H1 (cell line): ENCODE measurements around the gene PCDHGA8. TPM values are rescaled to one million over a fixed set of nuclear protein-coding genes. Genes with fewer than 3 reads are reported as not detected.

Source experiments
- CTCF ChIA-PET: fragments of 300-600 bp; sonication (Branson Sonifier 250); formaldehyde crosslinking; loops from one replicate; lab custom pipeline; 2021; ENCODE audit not compliant: partially characterized antibody; lab: Charles Lee
- POLR2A ChIA-PET: fragments of 300-600 bp; sonication (Branson Sonifier 250); formaldehyde crosslinking; loops from one replicate; lab custom pipeline; 2021; ENCODE audit warnings: inconsistent platforms; ENCODE audit not compliant: partially characterized antibody; lab: Charles Lee
- DNase-seq, 2 experiments: peaks; one replicate each; pipeline versions ENCODE4 v3.0.0 to v3.0.0-alpha.2; 2010 to 2022; ENCODE audit warnings: low spot score in 2 of 2, low read depth in 1 of 2, mixed read lengths in 1 of 2
- FAIRE-seq: peaks from 2 replicates; lab custom pipeline; 2011; peaks lifted over from hg19 to GRCh38; lab: Jason Lieb, UNC
- H2AFZ ChIP-seq: 2 replicates; pipeline ENCODE4 v1.8.1; 2012; ENCODE audit warnings: low read length, inconsistent platforms
- H2AK5ac ChIP-seq: 2 replicates; pipeline ENCODE4 v1.6.1; 2013; ENCODE audit warnings: low read depth, low read length
- H2BK120ac ChIP-seq: replicated peaks from 2 replicates; pipeline ENCODE3; 2013; ENCODE audit warnings: low read depth, low read length, inconsistent platforms
- H2BK12ac ChIP-seq: 2 replicates; pipeline ENCODE4 v1.6.1; 2013; ENCODE audit warnings: low read depth, low read length
- H2BK15ac ChIP-seq: 2 replicates; pipeline ENCODE4 v1.6.1; 2013; ENCODE audit warnings: low read length
- H2BK20ac ChIP-seq: 2 replicates; pipeline ENCODE4 v1.6.1; 2013; ENCODE audit warnings: low read length
- H2BK5ac ChIP-seq: 2 replicates; pipeline ENCODE4 v1.6.1; 2013; ENCODE audit warnings: low read depth, low read length
- H3K14ac ChIP-seq: 2 replicates; pipeline ENCODE4 v1.6.1; 2013; ENCODE audit warnings: inconsistent platforms; ENCODE audit not compliant: insufficient read length
- H3K18ac ChIP-seq: 2 replicates; pipeline ENCODE4 v1.6.1; 2013; ENCODE audit warnings: low read length; ENCODE audit errors: extremely low read depth
- H3K23ac ChIP-seq: 2 replicates; pipeline ENCODE4 v1.6.1; 2013; ENCODE audit warnings: inconsistent platforms; ENCODE audit not compliant: insufficient read length
- H3K23me2 ChIP-seq: 2 replicates; pipeline ENCODE4 v1.6.1; 2013; ENCODE audit warnings: low read depth, low read length
- H3K27ac ChIP-seq: 2 replicates; pipeline ENCODE4 v1.6.1; 2011; ENCODE audit warnings: low read depth, low read length, inconsistent platforms
- H3K27me3 ChIP-seq, 4 experiments: replicated peaks in 1 of 4; 1 replicate in 1 of 4; 2 replicates in 3 of 4; pipeline versions ENCODE4 v1.6.1 to v1.8.1; 2011 to 2013; ENCODE audit warnings: low read length in 3 of 4, mild to moderate bottlenecking in 3 of 4, inconsistent platforms in 2 of 4, mixed read lengths in 2 of 4, moderate library complexity in 1 of 4; ENCODE audit not compliant: control insufficient read depth in 3 of 4, insufficient read depth in 3 of 4; ENCODE audit errors: extremely low read depth in 1 of 4
- H3K36me3 ChIP-seq, 4 experiments: 2 replicates each; pipeline versions ENCODE4 v1.6.1 to v1.8.1; 2011 to 2013; ENCODE audit warnings: mild to moderate bottlenecking in 4 of 4, low read length in 3 of 4, moderate library complexity in 2 of 4, control low read depth in 1 of 4, inconsistent platforms in 1 of 4; ENCODE audit not compliant: insufficient read depth in 4 of 4, control insufficient read depth in 2 of 4
- H3K4ac ChIP-seq: replicated peaks from 2 replicates; pipeline ENCODE3; 2013; ENCODE audit warnings: low read length, low read depth, mixed read lengths, inconsistent platforms; ENCODE audit not compliant: insufficient read length
- H3K4me1 ChIP-seq, 4 experiments: replicated peaks in 1 of 4; 1 replicate in 1 of 4; 2 replicates in 3 of 4; pipeline versions ENCODE4 v1.6.1 to v1.8.1; 2011 to 2013; ENCODE audit warnings: low read length in 3 of 4, inconsistent platforms in 2 of 4, mixed read lengths in 1 of 4; ENCODE audit not compliant: insufficient read depth in 4 of 4, control insufficient read depth in 3 of 4
- H3K4me2 ChIP-seq, 2 experiments: 2 replicates each; pipeline versions ENCODE4 v1.6.1 to v1.8.1; 2011 to 2013; ENCODE audit warnings: low read depth in 2 of 2, low read length in 2 of 2, control low read depth in 1 of 2, inconsistent platforms in 1 of 2, mild to moderate bottlenecking in 1 of 2; ENCODE audit not compliant: insufficient read depth in 1 of 2
- H3K4me3 ChIP-seq, 4 experiments: fragments of 200-600, 300-600 bp in 1 of 4; sonication (generic), shearing (Covaris generic), sonication (Bioruptor Twin) in 1 of 4; 2 replicates each; pipeline versions ENCODE4 v1.5.1 to v1.8.1; 2011 to 2016; ENCODE audit warnings: low read length in 4 of 4, low read depth in 3 of 4, control low read depth in 2 of 4, inconsistent platforms in 2 of 4, mild to moderate bottlenecking in 2 of 4, mixed read lengths in 1 of 4, moderate library complexity in 1 of 4; ENCODE audit not compliant: insufficient read depth in 2 of 4; ENCODE audit errors: extremely low read depth in 1 of 4
- H3K56ac ChIP-seq: replicated peaks from 2 replicates; pipeline ENCODE3; 2013; ENCODE audit warnings: low read depth, mild to moderate bottlenecking, mixed read lengths, low read length, inconsistent platforms; ENCODE audit not compliant: insufficient read length
- H3K79me1 ChIP-seq: 2 replicates; pipeline ENCODE4 v1.6.1; 2013; ENCODE audit warnings: low read depth, low read length, control low read depth
- H3K79me2 ChIP-seq, 2 experiments: 2 replicates each; pipeline versions ENCODE4 v1.6.1 to v1.8.1; 2012 to 2013; ENCODE audit warnings: low read length in 2 of 2, mild to moderate bottlenecking in 2 of 2, inconsistent platforms in 1 of 2; ENCODE audit not compliant: insufficient read depth in 2 of 2, control insufficient read depth in 1 of 2
- H3K9ac ChIP-seq, 4 experiments: replicated peaks in 1 of 4; 1 replicate in 1 of 4; 2 replicates in 3 of 4; pipeline versions ENCODE4 v1.6.1 to v1.8.1; 2011 to 2013; ENCODE audit warnings: low read depth in 3 of 4, low read length in 3 of 4, control low read depth in 2 of 4, mild to moderate bottlenecking in 2 of 4, moderate library complexity in 2 of 4, inconsistent platforms in 1 of 4; ENCODE audit errors: extremely low read depth in 1 of 4
- H3K9me3 ChIP-seq, 2 experiments: 2 replicates each; pipeline versions ENCODE4 v1.6.1 to v1.8.1; 2012 to 2013; ENCODE audit warnings: mild to moderate bottlenecking in 2 of 2, moderate library complexity in 2 of 2, control low read depth in 1 of 2, inconsistent platforms in 1 of 2, low read depth in 1 of 2, low read length in 1 of 2, mixed read lengths in 1 of 2; ENCODE audit not compliant: insufficient read depth in 2 of 2
- H4K20me1 ChIP-seq, 2 experiments: replicated peaks in 1 of 2; 2 replicates each; pipeline versions ENCODE3 to v1.8.1; 2011 to 2013; ENCODE audit warnings: inconsistent platforms in 2 of 2, low read length in 2 of 2, mild to moderate bottlenecking in 1 of 2; ENCODE audit not compliant: insufficient read depth in 2 of 2, control insufficient read depth in 1 of 2
- H4K5ac ChIP-seq: 2 replicates; pipeline ENCODE4 v1.6.1; 2013; ENCODE audit warnings: low read length, low read depth, mixed read lengths, inconsistent platforms; ENCODE audit not compliant: insufficient read length
- H4K8ac ChIP-seq: 2 replicates; pipeline ENCODE4 v1.8.0; 2013; ENCODE audit warnings: mild to moderate bottlenecking, moderate library complexity, low read length, inconsistent platforms; ENCODE audit not compliant: insufficient read depth; ENCODE audit errors: extremely low read depth
- H4K91ac ChIP-seq: replicated peaks from 2 replicates; pipeline ENCODE3; 2013; ENCODE audit warnings: low read length, mixed read lengths, inconsistent platforms; ENCODE audit not compliant: insufficient read length
- BRCA1 ChIP-seq: IDR thresholded peaks from 2 replicates; pipeline ENCODE4 v1.6.1; 2012; ENCODE audit warnings: low read depth, low read length, improper control_type of control experiment
- CEBPB ChIP-seq: IDR thresholded peaks from 2 replicates; pipeline ENCODE4 v1.6.1; 2012; ENCODE audit warnings: low read depth, low read length
- CTCF ChIP-seq, 3 experiments: IDR thresholded peaks; 1 replicate in 2 of 3; 2 replicates in 1 of 3; pipeline versions ENCODE4 v1.5.1 to v1.6.1; 2011; ENCODE audit warnings: low read length in 3 of 3, mild to moderate bottlenecking in 3 of 3, inconsistent platforms in 2 of 3, low read depth in 1 of 3, moderate library complexity in 1 of 3; ENCODE audit not compliant: insufficient read depth in 1 of 3; ENCODE audit errors: control extremely low read depth in 1 of 3
- GTF2F1 ChIP-seq: IDR thresholded peaks from 2 replicates; pipeline ENCODE4 v1.6.1; 2012; ENCODE audit warnings: low read depth, low read length, improper control_type of control experiment, borderline replicate concordance
- HDAC6 ChIP-seq: IDR thresholded peaks from one replicate; pipeline ENCODE4 v1.7.1; 2012; ENCODE audit warnings: low read depth, mild to moderate bottlenecking, inconsistent platforms, low read length, moderate library complexity
- JUND ChIP-seq: IDR thresholded peaks from 2 replicates; pipeline ENCODE4 v1.6.1; 2011; ENCODE audit warnings: mild to moderate bottlenecking, improper control_type of control experiment, low read length
- MAFK ChIP-seq: IDR thresholded peaks from 2 replicates; pipeline ENCODE4 v1.6.1; 2012; ENCODE audit warnings: low read depth, mild to moderate bottlenecking, improper control_type of control experiment, low read length
- RAD21 ChIP-seq, 2 experiments: IDR thresholded peaks in 1 of 2; conservative IDR thresholded peaks in 1 of 2; 2 replicates each; pipeline ENCODE4 v1.6.1; 2011; ENCODE audit warnings: low read depth in 2 of 2, low read length in 2 of 2, improper control_type of control experiment in 1 of 2, inconsistent platforms in 1 of 2, mild to moderate bottlenecking in 1 of 2, moderate library complexity in 1 of 2
- WGBS, 2 experiments: shearing (Covaris generic) in 1 of 2; methylation state at CpG; one replicate each; pipeline versions ENCODE4 v1.1.6 to v1.1.7; 2013 to 2015; ENCODE audit warnings: low lambda C conversion rate in 2 of 2, mixed read lengths in 2 of 2, inconsistent platforms in 1 of 2, low coverage in 1 of 2, missing lambda C conversion rate in 1 of 2; ENCODE audit not compliant: insufficient replicate concordance in 2 of 2, insufficient coverage in 1 of 2, insufficient read length in 1 of 2; ENCODE audit errors: extremely low coverage in 1 of 2, missing lambda C conversion rate in 1 of 2; 5-methylcytosine and 5-hydroxymethylcytosine counted together
- polyA plus RNA-seq, 7 experiments: library from polyadenylated mRNA; depleted of rRNA in 3 of 7; stranded (reverse) in 5 of 7; unstranded in 2 of 7; fragments of >200 nt in 5 of 7; fragments of 200-250 nt in 2 of 7; gene quantifications; 1 replicate in 5 of 7; 2 replicates in 1 of 7; 4 replicates in 1 of 7; pipeline versions ENCODE4 v1.2.1 to v1.2.3, GENCODE V29; 2011 to 2013; ENCODE audit warnings: missing spikeins in 2 of 7, mixed read lengths in 2 of 7
- total RNA-seq: library from RNA; stranded (reverse); fragmentation: NEBNext Ultra II Directional; extraction: Animal tissue kit (Norgen Biotek cat#: 25700); gene quantifications from 2 replicates; pipeline ENCODE4 v1.2.1, GENCODE V29; 2021
- TF ChIP-seq, protein P1 (sequence below): IDR thresholded peaks from 2 replicates; pipeline ENCODE4 v1.6.1; 2011; ENCODE audit warnings: low read length, improper control_type of control experiment

The PCDHGA8 gene
- total and polyA plus RNA-seq, 2 of the 8 experiments (the other 6 are each of a cell fraction or from before 2014, with no cell fraction given): 0.79 to 1.4 TPM

DNA sequence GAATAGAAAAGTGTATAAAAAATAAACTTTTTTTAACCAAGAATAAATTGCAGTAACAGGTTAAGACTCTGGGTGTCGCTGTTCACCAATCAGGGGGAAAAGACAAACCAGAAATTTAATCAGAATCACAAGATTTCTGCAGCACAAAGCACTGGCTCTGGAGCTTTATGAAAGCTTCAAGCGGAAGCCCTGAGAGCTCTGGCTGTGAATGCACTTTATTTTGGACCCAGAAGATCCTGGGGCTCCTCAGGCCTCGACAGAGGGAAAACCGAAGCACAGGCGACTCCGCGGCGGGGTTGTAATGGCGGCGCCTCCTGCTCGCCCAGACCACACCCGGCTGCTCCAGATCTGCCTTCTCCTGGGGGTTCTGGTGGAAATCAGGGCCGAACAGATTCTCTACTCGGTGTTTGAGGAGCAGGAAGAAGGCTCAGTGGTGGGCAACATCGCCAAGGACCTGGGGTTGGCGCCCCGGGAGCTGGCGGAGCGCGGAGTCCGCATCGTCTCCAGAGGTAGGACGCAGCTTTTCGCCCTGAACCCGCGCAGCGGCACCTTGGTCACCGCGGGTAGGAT is 37.4 kb upstream of the PCDHGA8 start, which contains the start of gene PCDHGA4:
PCDHGA4 (plus strand) TSS at position 122 of the 570 bp plus-strand sequence; CDS start at position 209, 87 bp downstream.
- Histone ChIP-seq H2BK12ac (no peak within 1 kb of the TSS), H4K5ac (no peak within 1 kb of the TSS), H3K4me3 (no peak within 1 kb of the TSS), H3K79me1 (no peaks in the 10 kb centered on the region), H3K23me2 (no peaks in the 10 kb centered on the region), H4K20me1 (no peaks in the 10 kb centered on the region), H3K4me2 (no peak within 1 kb of the TSS), H4K8ac (no peak within 1 kb of the TSS), H3K18ac (no peak within 1 kb of the TSS), H3K14ac (no peak within 1 kb of the TSS), H2AFZ (no peak within 1 kb of the TSS), H2BK5ac (no peak within 1 kb of the TSS), H3K36me3 (peaks cover 0 to 13% (median 3%) of the 10 kb centered on the region in 4 experiments; a peak in 3 of 8 replicates), H2AK5ac (no peak within 1 kb of the TSS), H3K27me3 (no peaks in the 10 kb centered on the region), H3K9ac (no peak within 1 kb of the TSS), H3K79me2 (no peaks in the 10 kb centered on the region), H3K4me1 (peaks cover 0 to 6% (median under 1%) of the 10 kb centered on the region in 4 experiments; a peak in 1 of 7 replicates), H2BK120ac (no peak within 1 kb of the TSS), H4K91ac (no peak within 1 kb of the TSS), H3K4ac (no peak within 1 kb of the TSS), H2BK20ac (no peak within 1 kb of the TSS), H3K56ac (no peak within 1 kb of the TSS), H3K23ac (no peak within 1 kb of the TSS), H3K9me3 (peaks cover 35 to 44% of the 10 kb centered on the region in 2 experiments), H3K27ac (no peak within 1 kb of the TSS), H2BK15ac (no peak within 1 kb of the TSS)
- 87% methylated on average over 29 of the region's 29 CpGs; no CpG with 5 or more reads in 1 of the 2 experiments for WGBS, 2 experiments
- TF ChIP-seq RAD21 (IDR thresholded peaks at IDR 0.05 in 1 of 2, conservative IDR thresholded peaks at IDR 0.05 in 1 of 2; ENCODE audit: low read depth in 2 of 2, low read length in 2 of 2): peak; percentile 25 to 37
- no peak for TF ChIP-seq MAFK
- no peak for TF ChIP-seq BRCA1
- no peak for TF ChIP-seq GTF2F1
- no peak for TF ChIP-seq HDAC6
- TF ChIP-seq, protein P1, sequence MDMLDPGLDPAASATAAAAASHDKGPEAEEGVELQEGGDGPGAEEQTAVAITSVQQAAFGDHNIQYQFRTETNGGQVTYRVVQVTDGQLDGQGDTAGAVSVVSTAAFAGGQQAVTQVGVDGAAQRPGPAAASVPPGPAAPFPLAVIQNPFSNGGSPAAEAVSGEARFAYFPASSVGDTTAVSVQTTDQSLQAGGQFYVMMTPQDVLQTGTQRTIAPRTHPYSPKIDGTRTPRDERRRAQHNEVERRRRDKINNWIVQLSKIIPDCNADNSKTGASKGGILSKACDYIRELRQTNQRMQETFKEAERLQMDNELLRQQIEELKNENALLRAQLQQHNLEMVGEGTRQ: no peak
- TF ChIP-seq JUND: no peak
- no peak for TF ChIP-seq CEBPB
- peak in 2 of 3 experiments; percentile 34 to 39; a peak in 2 of 4 replicates for TF ChIP-seq CTCF (IDR thresholded peaks at IDR 0.05; ENCODE audit: control extremely low read depth in 1 of 3, insufficient read depth in 1 of 3, low read depth in 1 of 3, low read length in 3 of 3)
- DNase-seq: no peak
- CTCF ChIA-PET: interaction anchor here (0.6 to 4.4 kb wide), 42 partner anchors 9 to 279 kb away, joined by 3 to 28 read pairs (median 5); partner anchors contain the start of genes PCDHB10, PCDHB14, PCDHB15 and PCDHB16
- POLR2A ChIA-PET: no interaction called here
- no peak for FAIRE-seq
